ENCODE data around the gene C11orf71.

DNA sequence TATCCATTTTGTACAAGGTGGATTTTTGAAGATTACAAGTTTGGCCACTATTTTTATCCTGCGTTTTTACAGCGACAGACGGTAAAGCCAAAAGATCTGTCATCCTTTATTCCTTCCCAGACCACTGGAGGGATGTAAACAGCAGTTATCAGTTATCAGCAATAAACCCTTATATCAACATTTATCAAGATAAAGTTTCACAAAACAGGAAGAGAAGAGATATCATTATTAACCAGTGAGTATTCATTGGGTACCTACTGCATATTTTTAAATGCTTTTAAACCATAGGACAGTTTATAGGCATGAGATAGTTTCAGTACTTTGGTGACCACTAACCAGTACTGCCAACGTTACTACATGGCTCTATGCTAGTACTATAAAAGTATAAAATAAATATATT lies 33.1 kb upstream of the C11orf71 start:
- TF ChIP-seq, protein P1, sequence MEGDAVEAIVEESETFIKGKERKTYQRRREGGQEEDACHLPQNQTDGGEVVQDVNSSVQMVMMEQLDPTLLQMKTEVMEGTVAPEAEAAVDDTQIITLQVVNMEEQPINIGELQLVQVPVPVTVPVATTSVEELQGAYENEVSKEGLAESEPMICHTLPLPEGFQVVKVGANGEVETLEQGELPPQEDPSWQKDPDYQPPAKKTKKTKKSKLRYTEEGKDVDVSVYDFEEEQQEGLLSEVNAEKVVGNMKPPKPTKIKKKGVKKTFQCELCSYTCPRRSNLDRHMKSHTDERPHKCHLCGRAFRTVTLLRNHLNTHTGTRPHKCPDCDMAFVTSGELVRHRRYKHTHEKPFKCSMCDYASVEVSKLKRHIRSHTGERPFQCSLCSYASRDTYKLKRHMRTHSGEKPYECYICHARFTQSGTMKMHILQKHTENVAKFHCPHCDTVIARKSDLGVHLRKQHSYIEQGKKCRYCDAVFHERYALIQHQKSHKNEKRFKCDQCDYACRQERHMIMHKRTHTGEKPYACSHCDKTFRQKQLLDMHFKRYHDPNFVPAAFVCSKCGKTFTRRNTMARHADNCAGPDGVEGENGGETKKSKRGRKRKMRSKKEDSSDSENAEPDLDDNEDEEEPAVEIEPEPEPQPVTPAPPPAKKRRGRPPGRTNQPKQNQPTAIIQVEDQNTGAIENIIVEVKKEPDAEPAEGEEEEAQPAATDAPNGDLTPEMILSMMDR (IDR thresholded peaks at IDR 0.05; ENCODE audit: low read length), result no peak
- no peak for TF ChIP-seq EZH2 (optimal IDR thresholded peaks at IDR 0.05; ENCODE audit: low read depth, low read length)

Measured in MM.1S (cell line).